Naive B cell (primary cell): ENCODE measurements around the gene PPIG. TPM values are rescaled to one million over a fixed set of nuclear protein-coding genes. Genes with fewer than 3 reads are reported as not detected.
"Not testable (repeated sequence)": the region's sequence is repeated elsewhere in the genome, so short reads cannot be mapped to it uniquely, and the experiment has no call there.

ENCODE experiments used
- ATAC-seq, 2 donors: fragments of 150-1000 bp; cut with Tn5 transposase; 2 replicates each; pipeline ENCODE4 v1.10.0; 2021; ENCODE audit warnings: low read depth in 2 of 2, mild to moderate bottlenecking in 2 of 2, moderate library complexity in 2 of 2
- DNase-seq: peaks from one replicate; pipeline ENCODE4 v3.0.0; 2022
- H3K27ac Mint-ChIP-seq, 6 donors: one replicate each; pipeline ENCODE4 v1.8.0; 2020 to 2022; ENCODE audit warnings: mild to moderate bottlenecking in 6 of 6, mixed read lengths in 6 of 6, moderate library complexity in 5 of 6, inconsistent platforms in 2 of 6
- H3K27me3 Mint-ChIP-seq, 3 donors: one replicate each; pipeline ENCODE4 v1.8.0; 2021 to 2022; ENCODE audit warnings: mixed read lengths in 3 of 3, mild to moderate bottlenecking in 1 of 3
- H3K36me3 Mint-ChIP-seq, 2 donors: one replicate each; pipeline ENCODE4 v1.8.0; 2020 to 2022; ENCODE audit warnings: mixed read lengths in 2 of 2, inconsistent platforms in 1 of 2, mild to moderate bottlenecking in 1 of 2
- H3K4me1 Mint-ChIP-seq, 3 donors: one replicate each; pipeline ENCODE4 v1.8.0; 2020 to 2022; ENCODE audit warnings: mixed read lengths in 3 of 3, inconsistent platforms in 1 of 3, mild to moderate bottlenecking in 1 of 3, moderate library complexity in 1 of 3
- H3K4me3 Mint-ChIP-seq, 8 donors: one replicate each; pipeline ENCODE4 v1.8.0; 2020 to 2022; ENCODE audit warnings: mild to moderate bottlenecking in 8 of 8, mixed read lengths in 8 of 8, moderate library complexity in 8 of 8, inconsistent platforms in 2 of 8
- H3K9me3 Mint-ChIP-seq, 7 donors: one replicate each; pipeline ENCODE4 v1.8.0; 2020 to 2022; ENCODE audit warnings: mixed read lengths in 7 of 7, mild to moderate bottlenecking in 5 of 7, inconsistent platforms in 2 of 7, moderate library complexity in 1 of 7
- polyA plus RNA-seq, 6 donors: library from polyadenylated mRNA; unstranded; fragments of 300-500 nt; fragmentation: Illumina TruSeq; gene quantifications; one replicate each; pipeline ENCODE4 v1.2.3, GENCODE V29; 2021; ENCODE audit warnings: low read depth in 6 of 6

The PPIG gene
- 100 to 1,000 TPM in 1 of 6 donors, 10 to 100 TPM in 5; 43.4 to 107 (median 63.8) TPM for polyA plus RNA-seq

GRCh38 chr2:169584005-169584877, at the start of gene PPIG:
TSS of gene PPIG (plus strand) at chr2:169584351. CDS start at chr2:169604042, 19,691 bp downstream.
- H3K4me3 Mint-ChIP-seq = peak within 1 kb of the TSS; percentile 95 to 100 (median 99)
- H3K27me3 Mint-ChIP-seq = peaks cover 0 to 5% (median 0%) of the 10 kb centered on the region in 3 donors
- peaks cover 0 to 11% (median 0%) of the 10 kb centered on the region in 7 donors for H3K9me3 Mint-ChIP-seq
- H3K4me1 Mint-ChIP-seq = peaks cover 18 to 44% (median 32%) of the 10 kb centered on the region in 3 donors
- DNase-seq (peak; percentile 85), ATAC-seq (peak; percentile 84)
- peak within 1 kb of the TSS; percentile 99 to 100 (median 100) for H3K27ac Mint-ChIP-seq
- H3K36me3 Mint-ChIP-seq = peaks cover 0 to 9% of the 10 kb centered on the region in 2 donors

DNA sequence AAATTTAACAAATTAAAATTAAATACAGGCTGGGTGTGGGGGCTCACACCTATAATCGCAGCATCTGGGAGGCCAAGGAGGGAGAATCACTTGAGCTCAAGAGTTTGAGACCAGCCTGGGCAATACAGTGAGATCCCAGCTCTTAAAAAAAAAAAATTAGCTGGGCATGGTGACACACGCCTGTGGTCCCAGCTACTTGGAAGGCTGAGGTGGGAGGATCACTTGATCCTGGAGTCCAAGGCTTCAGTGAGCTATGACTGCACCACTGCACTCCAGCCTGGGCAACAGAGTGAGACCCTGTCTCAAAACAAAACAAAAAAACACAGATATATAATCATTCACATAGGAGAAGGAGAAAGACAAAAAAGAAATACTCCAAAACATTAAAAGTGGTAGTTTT, 44.7 kb upstream of the PPIG start:
- H3K4me3 Mint-ChIP-seq, H3K27ac Mint-ChIP-seq, H3K27me3 Mint-ChIP-seq, ATAC-seq, H3K9me3 Mint-ChIP-seq, DNase-seq, H3K4me1 Mint-ChIP-seq: not testable (repeated sequence)
- peaks cover 8 to 20% of the 10 kb centered on the region in 2 donors for H3K36me3 Mint-ChIP-seq

- Mint-ChIP-seq H3K4me1 (no peaks in the 10 kb centered on the region), H3K9me3 (no peaks in the 10 kb centered on the region), H3K27ac (no peak overlapping the region), H3K4me3 (no peak overlapping the region), H3K27me3 (no peaks in the 10 kb centered on the region), H3K36me3 (peaks cover 8 to 20% of the 10 kb centered on the region in 2 donors)
- ATAC-seq (no peak), DNase-seq (no peak)
These were observed 44.0 kb upstream of the PPIG start for GRCh38 chr2:169540146-169540545.

DNA sequence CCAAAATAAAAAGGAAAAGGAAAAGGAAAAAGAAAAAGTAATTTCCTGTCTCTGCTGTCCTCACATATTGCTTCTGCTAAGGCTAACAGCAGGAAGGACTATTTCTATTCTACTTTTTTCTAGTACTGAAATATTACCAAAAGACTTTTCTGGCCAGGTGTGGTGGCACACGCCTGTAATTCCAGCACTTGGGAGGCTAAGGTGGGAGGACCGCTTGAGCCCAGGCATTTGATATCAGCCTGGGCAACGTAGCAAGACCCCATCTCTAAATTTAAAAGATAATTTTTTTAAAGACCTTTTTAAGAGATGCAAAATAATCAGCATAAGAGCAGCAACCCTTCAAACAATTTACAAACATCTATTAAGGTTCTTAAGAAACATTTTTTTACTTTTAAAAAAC, 41.7 kb upstream of the PPIG start:
- no peak overlapping the region for H3K27ac Mint-ChIP-seq
- ATAC-seq (no peak), DNase-seq (no peak)
- H3K27me3 Mint-ChIP-seq = no peaks in the 10 kb centered on the region
- H3K4me1 Mint-ChIP-seq = no peaks in the 10 kb centered on the region
- no peaks in the 10 kb centered on the region for H3K9me3 Mint-ChIP-seq
- no peak overlapping the region for H3K4me3 Mint-ChIP-seq
- H3K36me3 Mint-ChIP-seq = peaks cover 8 to 26% of the 10 kb centered on the region in 2 donors

DNA sequence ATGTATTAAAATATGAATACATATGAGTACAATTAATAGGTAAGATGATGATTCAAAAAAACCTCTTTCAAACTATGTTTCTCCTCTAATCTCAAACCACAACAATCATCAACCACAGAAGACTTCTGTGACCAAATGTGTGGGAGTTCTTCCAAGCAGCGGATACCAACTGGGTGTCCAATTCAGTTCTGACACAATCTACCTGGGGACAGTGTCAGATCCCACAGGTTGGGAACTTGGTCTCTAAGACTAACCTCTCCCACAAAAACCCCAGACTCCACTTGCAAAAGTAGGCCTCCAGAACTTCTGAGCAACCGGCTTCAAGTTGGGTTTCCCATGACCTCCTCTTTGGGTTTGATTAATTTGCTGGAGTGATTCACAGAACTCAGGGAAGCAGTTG, 37.4 kb upstream of the PPIG start:
- Mint-ChIP-seq H3K27me3 (no peaks in the 10 kb centered on the region), H3K36me3 (peaks cover 5 to 18% of the 10 kb centered on the region in 2 donors), H3K4me3 (no peak overlapping the region), H3K4me1 (no peaks in the 10 kb centered on the region), H3K27ac (peak overlapping the region in 3 of 6 donors; percentile 27 to 67 (median 33)), H3K9me3 (no peaks in the 10 kb centered on the region)
- ATAC-seq (no peak), DNase-seq (no peak)

DNA sequence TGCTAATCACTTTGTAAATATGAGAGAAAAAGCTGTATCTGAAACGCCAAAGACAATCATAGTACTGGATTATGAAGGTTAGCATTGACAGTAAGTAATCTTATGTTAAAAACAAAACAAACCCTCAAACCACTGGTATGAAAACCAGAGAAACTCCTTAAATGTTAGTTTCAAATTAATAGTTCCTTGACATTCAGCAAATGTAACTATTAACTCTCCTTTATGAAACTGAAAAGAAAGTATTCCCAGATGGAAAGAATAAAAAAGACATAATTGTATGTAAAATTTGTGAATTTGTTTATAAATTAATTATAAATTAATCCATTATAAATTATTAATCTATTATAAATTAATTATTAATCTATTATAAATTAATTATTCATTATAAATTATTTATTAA, 22.8 kb upstream of the PPIG start:
- DNase-seq (no peak), ATAC-seq (no peak)
- peaks cover 0 to 17% of the 10 kb centered on the region in 2 donors for H3K36me3 Mint-ChIP-seq
- peak overlapping the region in 1 of 8 donors; percentile 42 for H3K4me3 Mint-ChIP-seq
- H3K4me1 Mint-ChIP-seq = no peaks in the 10 kb centered on the region
- H3K9me3 Mint-ChIP-seq = peaks cover 0 to 2% (median 0%) of the 10 kb centered on the region in 7 donors
- no peaks in the 10 kb centered on the region for H3K27me3 Mint-ChIP-seq
- no peak overlapping the region for H3K27ac Mint-ChIP-seq

- H3K4me3 Mint-ChIP-seq, H3K27me3 Mint-ChIP-seq, ATAC-seq, DNase-seq, H3K9me3 Mint-ChIP-seq, H3K4me1 Mint-ChIP-seq: not testable (repeated sequence)
- Mint-ChIP-seq H3K36me3 (peaks cover 0 to 17% of the 10 kb centered on the region in 2 donors), H3K27ac (peak overlapping the region in 2 of 6 donors; percentile 36 to 94)
These were observed 22.1 kb upstream of the PPIG start for GRCh38 chr2:169562084-169562483.

DNA sequence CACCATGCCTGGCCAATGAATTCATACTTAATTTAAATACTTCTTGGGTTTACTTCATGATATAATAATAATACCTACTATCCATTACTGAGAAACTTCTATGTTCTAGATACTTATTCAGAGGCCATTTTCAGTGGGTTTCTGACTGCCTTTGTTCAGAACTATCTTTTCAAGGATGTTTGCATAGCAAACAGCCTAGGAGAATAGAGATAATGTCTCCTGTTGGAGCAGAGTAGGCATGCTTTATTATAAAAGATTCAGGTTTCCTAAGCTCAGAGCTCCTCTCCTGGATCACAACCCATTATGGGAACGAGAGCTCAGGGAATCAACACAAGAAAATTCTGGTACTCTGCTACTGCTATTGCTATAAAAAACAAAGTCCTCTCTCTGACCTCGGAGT, 21.6 kb upstream of the PPIG start:
- no peak for DNase-seq
- Mint-ChIP-seq H3K36me3 (peaks cover 0 to 17% of the 10 kb centered on the region in 2 donors), H3K4me3 (no peak overlapping the region), H3K9me3 (peaks cover 0 to 2% (median 0%) of the 10 kb centered on the region in 7 donors), H3K27me3 (no peaks in the 10 kb centered on the region), H3K27ac (peak overlapping the region in 2 of 6 donors; percentile 29 to 94), H3K4me1 (no peaks in the 10 kb centered on the region)
- ATAC-seq = no peak

GRCh38 chr2:169565686-169566085, 18.5 kb upstream of the PPIG start:
- no peak for DNase-seq
- no peak overlapping the region for H3K4me3 Mint-ChIP-seq
- H3K4me1 Mint-ChIP-seq = peaks cover 0 to 10% (median 6%) of the 10 kb centered on the region in 3 donors
- peaks cover 0 to 2% (median 0%) of the 10 kb centered on the region in 7 donors for H3K9me3 Mint-ChIP-seq
- H3K27ac Mint-ChIP-seq = peak overlapping the region in 1 of 6 donors; percentile 47
- H3K36me3 Mint-ChIP-seq = peaks cover 0 to 18% of the 10 kb centered on the region in 2 donors
- no peaks in the 10 kb centered on the region for H3K27me3 Mint-ChIP-seq
- ATAC-seq = no peak

DNA sequence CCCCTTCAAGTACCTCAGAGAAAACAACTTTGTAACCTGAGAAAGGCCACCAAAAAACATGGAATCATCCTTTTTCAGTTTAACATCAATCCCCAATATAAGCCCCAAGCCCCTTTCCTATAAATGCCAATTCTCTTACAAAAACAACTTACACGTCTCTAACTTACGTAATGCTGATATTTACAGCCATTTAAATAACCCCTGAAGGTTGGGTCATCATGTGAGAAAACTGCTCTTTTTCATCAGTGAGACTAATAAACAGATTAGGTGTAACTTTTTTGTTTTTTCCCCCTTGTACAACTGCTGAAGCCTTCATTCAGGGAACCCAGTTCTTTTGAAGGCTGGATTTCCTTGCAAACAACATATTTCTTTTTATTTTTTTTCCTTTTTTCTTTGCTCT, 14.2 kb upstream of the PPIG start:
- Mint-ChIP-seq H3K9me3 (peaks cover 0 to 1% (median 0%) of the 10 kb centered on the region in 7 donors), H3K4me1 (peaks cover 11 to 26% (median 18%) of the 10 kb centered on the region in 3 donors), H3K36me3 (peaks cover 0 to 6% of the 10 kb centered on the region in 2 donors), H3K27me3 (no peaks in the 10 kb centered on the region), H3K27ac (peak overlapping the region in 1 of 6 donors; percentile 58), H3K4me3 (no peak overlapping the region)
- ATAC-seq (no peak), DNase-seq (no peak)

GRCh38 chr2:169570752-169571151, 13.4 kb upstream of the PPIG start:
- not testable (repeated sequence) for ATAC-seq, H3K36me3 Mint-ChIP-seq, H3K9me3 Mint-ChIP-seq, H3K27ac Mint-ChIP-seq, H3K27me3 Mint-ChIP-seq, DNase-seq
- Mint-ChIP-seq H3K4me3 (peak overlapping the region in 1 of 8 donors; percentile 27), H3K4me1 (peaks cover 11 to 26% (median 18%) of the 10 kb centered on the region in 3 donors)

GRCh38 chr2:169571571-169571970, 12.6 kb upstream of the PPIG start:
- Mint-ChIP-seq H3K27me3 (no peaks in the 10 kb centered on the region), H3K27ac (no peak overlapping the region)
- no peak for ATAC-seq

DNA sequence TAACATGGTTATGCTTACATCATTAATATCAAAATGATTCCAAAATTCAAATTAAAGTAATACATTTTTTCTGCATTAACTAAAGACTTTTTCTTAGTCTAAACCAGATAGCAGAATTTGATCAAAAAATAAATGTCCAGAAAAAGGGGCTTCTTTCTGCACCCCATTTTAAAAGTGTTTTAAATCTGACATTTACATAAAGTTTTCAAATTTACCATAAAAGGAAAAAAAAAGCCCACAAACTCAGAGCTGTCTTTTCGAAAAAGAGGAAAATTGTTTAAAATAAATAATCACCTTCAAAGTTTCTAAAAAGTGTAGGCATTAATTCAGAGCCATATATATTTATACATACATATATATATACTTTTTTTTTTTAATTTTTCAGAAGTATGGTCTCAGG, 12.0 kb upstream of the PPIG start:
- H3K27ac Mint-ChIP-seq = no peak overlapping the region
- H3K9me3 Mint-ChIP-seq = no peaks in the 10 kb centered on the region
- no peak for DNase-seq

More at GRCh38 chr2:169571571-169571970, 12.6 kb upstream of the PPIG start:
- H3K4me3 Mint-ChIP-seq = no peak overlapping the region
- peaks cover 11 to 26% (median 18%) of the 10 kb centered on the region in 3 donors for H3K4me1 Mint-ChIP-seq
- no peak for DNase-seq
- H3K9me3 Mint-ChIP-seq = no peaks in the 10 kb centered on the region
- H3K36me3 Mint-ChIP-seq = peaks cover 0 to 6% of the 10 kb centered on the region in 2 donors

DNA sequence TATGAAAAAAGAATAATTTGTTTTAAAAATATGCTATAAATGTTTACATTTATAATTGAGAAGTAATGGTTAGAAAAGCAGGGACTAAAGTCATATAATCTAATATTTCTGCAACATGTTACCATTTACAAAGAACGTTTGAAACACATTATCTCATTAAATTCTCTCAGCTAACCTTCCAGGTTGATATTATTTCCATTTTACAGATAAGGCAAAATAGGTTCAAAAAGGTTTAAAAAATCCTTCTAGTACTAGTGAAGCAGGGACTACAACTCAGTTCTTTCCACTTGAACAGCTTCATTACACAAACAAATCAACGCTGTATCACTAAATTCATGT, 11.4 kb upstream of the PPIG start:
- Mint-ChIP-seq H3K4me3 (peak overlapping the region; percentile 94 to 99 (median 98)), H3K36me3 (peaks cover 0 to 6% of the 10 kb centered on the region in 2 donors), H3K4me1 (peaks cover 11 to 26% (median 18%) of the 10 kb centered on the region in 3 donors), H3K27me3 (peaks cover 0 to 4% (median 0%) of the 10 kb centered on the region in 3 donors), H3K9me3 (no peaks in the 10 kb centered on the region), H3K27ac (peak overlapping the region in 4 of 6 donors; percentile 91 to 98 (median 96))
- no peak for DNase-seq
- ATAC-seq = no peak

More for the DNA sequence above, 12.0 kb upstream of the PPIG start:
- Mint-ChIP-seq H3K4me1 (peaks cover 11 to 26% (median 18%) of the 10 kb centered on the region in 3 donors), H3K36me3 (peaks cover 0 to 6% of the 10 kb centered on the region in 2 donors), H3K27me3 (no peaks in the 10 kb centered on the region), H3K4me3 (no peak overlapping the region)
- ATAC-seq = no peak
